ENCODE measurements around the gene STAT1.

STAT1 gene

GRCh38 chr2:191032588-191033429 is 18.8 kb upstream of the STAT1 start:
- in situ Hi-C loops (cut with HindIII; ENCODE audit: low sequenced_read_pairs) = loop anchor here (25.0 kb wide), 1 partner anchor 454 kb away; no protein-coding TSS in a partner anchor

GRCh38 chr2:191031256-191031655 is 17.3 kb upstream of the STAT1 start:
- in situ Hi-C loops (cut with HindIII; ENCODE audit: low sequenced_read_pairs) = loop anchor here (25.0 kb wide), 1 partner anchor 456 kb away; no protein-coding TSS in a partner anchor

- in situ Hi-C loops (cut with HindIII; ENCODE audit: low sequenced_read_pairs) = loop anchor here (25.0 kb wide), 1 partner anchor 457 kb away; no protein-coding TSS in a partner anchor
Observed at GRCh38 chr2:191030521-191031154, 16.7 kb upstream of the STAT1 start.

GRCh38 chr2:191029280-191029950 is 15.4 kb upstream of the STAT1 start:
- in situ Hi-C loops (cut with HindIII; ENCODE audit: low sequenced_read_pairs) = loop anchor here (25.0 kb wide), 1 partner anchor 458 kb away; no protein-coding TSS in a partner anchor

- in situ Hi-C loops (cut with HindIII; ENCODE audit: low sequenced_read_pairs) = loop anchor here (25.0 kb wide), 1 partner anchor 461 kb away; no protein-coding TSS in a partner anchor
Observed at GRCh38 chr2:191026377-191026776, 12.4 kb upstream of the STAT1 start.

- in situ Hi-C loops (cut with HindIII; ENCODE audit: low sequenced_read_pairs) = loop anchor here (25.0 kb wide), 1 partner anchor 462 kb away; no protein-coding TSS in a partner anchor
Observed at GRCh38 chr2:191025135-191025534, 11.2 kb upstream of the STAT1 start.

- in situ Hi-C loops (cut with HindIII; ENCODE audit: low sequenced_read_pairs) = no loop called here
Observed at GRCh38 chr2:191023235-191023679, 9.3 kb upstream of the STAT1 start.

GRCh38 chr2:191020742-191021381 is 6.9 kb upstream of the STAT1 start:
- in situ Hi-C loops (cut with HindIII; ENCODE audit: low sequenced_read_pairs) = no loop called here

GRCh38 chr2:191020221-191020741 is 6.3 kb upstream of the STAT1 start:
- in situ Hi-C loops (cut with HindIII; ENCODE audit: low sequenced_read_pairs) = no loop called here

GRCh38 chr2:191019376-191019775 is 5.4 kb upstream of the STAT1 start:
- in situ Hi-C loops (cut with HindIII; ENCODE audit: low sequenced_read_pairs) = no loop called here

GRCh38 chr2:191018643-191019119 is 4.7 kb upstream of the STAT1 start:
- in situ Hi-C loops (cut with HindIII; ENCODE audit: low sequenced_read_pairs) = no loop called here

- in situ Hi-C loops (cut with HindIII; ENCODE audit: low sequenced_read_pairs) = no loop called here
Observed at GRCh38 chr2:191018048-191018447, 4.1 kb upstream of the STAT1 start.

GRCh38 chr2:191015831-191016230 is 1.9 kb upstream of the STAT1 start:
- in situ Hi-C loops (cut with HindIII; ENCODE audit: low sequenced_read_pairs) = no loop called here

GRCh38 chr2:191015239-191015638 is 1.3 kb upstream of the STAT1 start:
- in situ Hi-C loops (cut with HindIII; ENCODE audit: low sequenced_read_pairs) = no loop called here

- in situ Hi-C loops (cut with HindIII; ENCODE audit: low sequenced_read_pairs) = no loop called here
Observed at GRCh38 chr2:191014653-191015020, 666 bp upstream of the STAT1 start.

GRCh38 chr2:191013682-191013931 is 364 bp downstream of the STAT1 start:
- in situ Hi-C loops (cut with HindIII; ENCODE audit: low sequenced_read_pairs) = no loop called here

- in situ Hi-C loops (cut with HindIII; ENCODE audit: low sequenced_read_pairs) = no loop called here
Observed at GRCh38 chr2:191012845-191013681, 908 bp downstream of the STAT1 start.

GRCh38 chr2:191012346-191012745 is 1.6 kb downstream of the STAT1 start:
- in situ Hi-C loops (cut with HindIII; ENCODE audit: low sequenced_read_pairs) = no loop called here

- in situ Hi-C loops (cut with HindIII; ENCODE audit: low sequenced_read_pairs) = no loop called here
Observed at GRCh38 chr2:191010887-191011885, 2.8 kb downstream of the STAT1 start.

Measured in endothelial cell of hepatic sinusoid (primary cell).